B cell (primary cell): ENCODE measurements around the gene HDDC3. TPM values are rescaled to one million over a fixed set of nuclear protein-coding genes. Genes with fewer than 3 reads are reported as not detected.
"Not testable (repeated sequence)": the region's sequence is repeated elsewhere in the genome, so short reads cannot be mapped to it uniquely, and the experiment has no call there.

Experiments
- ATAC-seq: fragments of 200-7000 bp; cut with Tn5 transposase; one replicate; pipeline ENCODE4 v1.10.0; 2021; ENCODE audit warnings: low read depth, mild to moderate bottlenecking, moderate number of reproducible peaks, moderate library complexity
- CTCF ChIA-PET: fragments of 350-600 bp; sonication (Branson Sonifier 250); formaldehyde crosslinking; loops from one replicate; lab custom pipeline; 2021; ENCODE audit warnings: antibody characterized with exemption, inconsistent platforms; lab: Charles Lee
- POLR2A ChIA-PET: fragments of 350-600 bp; sonication (Branson Sonifier 250); formaldehyde crosslinking; loops from one replicate; lab custom pipeline; 2021; ENCODE audit warnings: antibody characterized with exemption; lab: Charles Lee
- DNase-seq: peaks from one replicate; pipeline ENCODE4 v3.0.0; 2013
- H2AFZ ChIP-seq: 2 replicates; pipeline ENCODE4 v1.6.1; 2012; ENCODE audit warnings: mild to moderate bottlenecking, low read depth, low read length; ENCODE audit not compliant: insufficient read depth, poor library complexity, severe bottlenecking
- H3K27ac ChIP-seq, 2 donors: 1 replicate in 1 of 2; 2 replicates in 1 of 2; pipeline ENCODE4 v1.5.1; 2012 to 2013; ENCODE audit warnings: low read length in 2 of 2, mild to moderate bottlenecking in 2 of 2, moderate library complexity in 1 of 2
- H3K27me3 ChIP-seq, 4 experiments: fragments of 200-600 bp in 1 of 4; sonication (generic) in 1 of 4; replicated peaks in 1 of 4; 1 replicate in 2 of 4; 2 replicates in 2 of 4; pipeline versions ENCODE4 v1.6.1 to v1.7.0; 2013 to 2016; ENCODE audit warnings: low read length in 3 of 4, mild to moderate bottlenecking in 2 of 4, mixed read lengths in 1 of 4, moderate library complexity in 1 of 4; ENCODE audit not compliant: insufficient read depth in 4 of 4, control insufficient read depth in 3 of 4; ENCODE audit errors: control extremely low read depth in 1 of 4
- H3K36me3 ChIP-seq, 2 experiments: replicated peaks in 1 of 2; 1 replicate in 1 of 2; 2 replicates in 1 of 2; pipeline versions ENCODE4 v1.6.1 to v1.7.1; 2013; ENCODE audit warnings: low read length in 1 of 2; ENCODE audit not compliant: insufficient read depth in 2 of 2, control insufficient read depth in 1 of 2; ENCODE audit errors: control extremely low read depth in 1 of 2, extremely low read depth in 1 of 2
- H3K4me1 ChIP-seq, 2 donors: fragments of 200-600 bp in 1 of 2; sonication (generic) in 1 of 2; 1 replicate in 1 of 2; 2 replicates in 1 of 2; pipeline versions ENCODE4 v1.5.1 to v1.6.1; 2013 to 2017; ENCODE audit warnings: low read length in 2 of 2; ENCODE audit not compliant: control insufficient read depth in 2 of 2, insufficient read depth in 2 of 2
- H3K4me2 ChIP-seq: replicated peaks from 2 replicates; pipeline ENCODE3; 2012; ENCODE audit warnings: mild to moderate bottlenecking, low read depth, low read length; ENCODE audit not compliant: poor library complexity, severe bottlenecking
- H3K4me3 ChIP-seq, 5 experiments: fragments of 200-600 bp in 1 of 5; sonication (generic) in 1 of 5; 1 replicate in 3 of 5; 2 replicates in 2 of 5; pipeline versions ENCODE4 v1.5.1 to v1.7.0; 2011 to 2016; ENCODE audit warnings: low read length in 4 of 5, mild to moderate bottlenecking in 4 of 5, low read depth in 2 of 5, control low read depth in 1 of 5, moderate library complexity in 1 of 5; ENCODE audit not compliant: insufficient read depth in 1 of 5; ENCODE audit errors: control extremely low read depth in 1 of 5, extremely low read depth in 1 of 5
- H3K79me2 ChIP-seq: fragments of 200-600 bp; sonication (generic); one replicate; pipeline ENCODE4 v1.6.0; 2016; ENCODE audit warnings: low read length; ENCODE audit not compliant: control insufficient read depth, insufficient read depth
- H3K9ac ChIP-seq: fragments of 200-600 bp; sonication (generic); 2 replicates; pipeline ENCODE4 v1.6.1; 2017; ENCODE audit warnings: mild to moderate bottlenecking, low read length, moderate library complexity
- H3K9me3 ChIP-seq, 3 donors: one replicate each; pipeline versions ENCODE4 v1.6.1 to v1.7.1; 2013; ENCODE audit warnings: low read length in 2 of 3; ENCODE audit not compliant: control insufficient read depth in 2 of 3, insufficient read depth in 1 of 3; ENCODE audit errors: control extremely low read depth in 1 of 3
- H4K20me1 ChIP-seq: 2 replicates; pipeline ENCODE4 v1.6.0; 2012; ENCODE audit warnings: mild to moderate bottlenecking, low read length; ENCODE audit not compliant: insufficient read depth, control insufficient read depth, poor library complexity, severe bottlenecking
- H3K27ac Mint-ChIP-seq: one replicate; pipeline ENCODE4 v1.8.0; 2021; ENCODE audit warnings: mixed read lengths
- H3K27me3 Mint-ChIP-seq: one replicate; pipeline ENCODE4 v1.8.0; 2021; ENCODE audit warnings: mixed read lengths
- H3K4me1 Mint-ChIP-seq: one replicate; pipeline ENCODE4 v1.8.0; 2021; ENCODE audit warnings: mixed read lengths
- H3K4me3 Mint-ChIP-seq: one replicate; pipeline ENCODE4 v1.8.0; 2021; ENCODE audit warnings: mixed read lengths
- H3K9me3 Mint-ChIP-seq: one replicate; pipeline ENCODE4 v1.8.0; 2022; ENCODE audit warnings: mixed read lengths; ENCODE audit not compliant: insufficient read depth
- EZH2 ChIP-seq: IDR thresholded peaks from 2 replicates; pipeline ENCODE4 v1.6.1; 2012; ENCODE audit warnings: borderline replicate concordance, low read depth, mild to moderate bottlenecking, moderate library complexity, low read length; ENCODE audit not compliant: insufficient read depth, poor library complexity, severe bottlenecking
- WGBS: methylation state at CpG from one replicate; pipeline ENCODE4 v1.1.5; 2013; ENCODE audit warnings: missing lambda C conversion rate; ENCODE audit not compliant: insufficient coverage; 5-methylcytosine and 5-hydroxymethylcytosine counted together
- intact Hi-C: fragments of 100-400 bp; cut with micrococcal nuclease; formaldehyde crosslinking; loops from one replicate; pipeline ENCODE4 v1.10.0; 2022
- polyA plus RNA-seq: library from polyadenylated mRNA; depleted of rRNA; stranded (reverse); fragments of >200 nt; gene quantifications from 2 replicates; pipeline ENCODE4 v1.2.3, GENCODE V29; 2012
- total RNA-seq, 2 donors: library from RNA; stranded (reverse); fragments of 120-200 nt in 1 of 2; gene quantifications; 1 replicate in 1 of 2; 2 replicates in 1 of 2; pipeline versions ENCODE4 v1.2.3 to v1.2.4, GENCODE V29; 2013 to 2022
- TF ChIP-seq, protein P1 (sequence below): fragments of 200-600 bp; IDR thresholded peaks from one replicate; pipeline ENCODE4 v1.8.0; 2022; ENCODE audit warnings: antibody characterized with exemption, mild to moderate bottlenecking

The HDDC3 gene
- total and polyA plus RNA-seq, 2 donors (not counting 1 experiment from before 2014, with no cell fraction given), result 23.9 to 26.8 TPM

GRCh38 chr15:90910441-90911301 is 21.7 kb downstream of the HDDC3 start:
- H3K79me2 ChIP-seq, result no peaks in the 10 kb centered on the region
- no peaks in the 10 kb centered on the region for H3K27me3 ChIP-seq
- no peak overlapping the region for H3K27ac ChIP-seq
- no peak overlapping the region for H3K4me2 ChIP-seq
- no peak overlapping the region for H3K4me3 ChIP-seq
- TF ChIP-seq, protein P1, sequence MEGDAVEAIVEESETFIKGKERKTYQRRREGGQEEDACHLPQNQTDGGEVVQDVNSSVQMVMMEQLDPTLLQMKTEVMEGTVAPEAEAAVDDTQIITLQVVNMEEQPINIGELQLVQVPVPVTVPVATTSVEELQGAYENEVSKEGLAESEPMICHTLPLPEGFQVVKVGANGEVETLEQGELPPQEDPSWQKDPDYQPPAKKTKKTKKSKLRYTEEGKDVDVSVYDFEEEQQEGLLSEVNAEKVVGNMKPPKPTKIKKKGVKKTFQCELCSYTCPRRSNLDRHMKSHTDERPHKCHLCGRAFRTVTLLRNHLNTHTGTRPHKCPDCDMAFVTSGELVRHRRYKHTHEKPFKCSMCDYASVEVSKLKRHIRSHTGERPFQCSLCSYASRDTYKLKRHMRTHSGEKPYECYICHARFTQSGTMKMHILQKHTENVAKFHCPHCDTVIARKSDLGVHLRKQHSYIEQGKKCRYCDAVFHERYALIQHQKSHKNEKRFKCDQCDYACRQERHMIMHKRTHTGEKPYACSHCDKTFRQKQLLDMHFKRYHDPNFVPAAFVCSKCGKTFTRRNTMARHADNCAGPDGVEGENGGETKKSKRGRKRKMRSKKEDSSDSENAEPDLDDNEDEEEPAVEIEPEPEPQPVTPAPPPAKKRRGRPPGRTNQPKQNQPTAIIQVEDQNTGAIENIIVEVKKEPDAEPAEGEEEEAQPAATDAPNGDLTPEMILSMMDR, result no peak
- TF ChIP-seq EZH2, result no peak
- 98% methylated on average over 14 of the region's 24 CpGs for WGBS
- H4K20me1 ChIP-seq, result peaks cover 8% of the 10 kb centered on the region
- H3K9me3 ChIP-seq, result no peaks in the 10 kb centered on the region
- no peaks in the 10 kb centered on the region for H3K27me3 Mint-ChIP-seq
- ChIA-PET POLR2A (no interaction called here), CTCF (no interaction called here)
- ATAC-seq (no peak), DNase-seq (no peak)
- H2AFZ ChIP-seq, result no peak overlapping the region
- intact Hi-C loops, result no loop called here
- peaks cover 6% of the 10 kb centered on the region for H3K4me1 Mint-ChIP-seq
- no peak overlapping the region for H3K4me3 Mint-ChIP-seq
- H3K9me3 Mint-ChIP-seq, result no peaks in the 10 kb centered on the region
- no peak overlapping the region for H3K9ac ChIP-seq
- peaks cover 0 to 85% of the 10 kb centered on the region in 2 experiments for H3K36me3 ChIP-seq
- no peak overlapping the region for H3K27ac Mint-ChIP-seq
- peaks cover 0 to 8% of the 10 kb centered on the region in 2 donors for H3K4me1 ChIP-seq

DNA sequence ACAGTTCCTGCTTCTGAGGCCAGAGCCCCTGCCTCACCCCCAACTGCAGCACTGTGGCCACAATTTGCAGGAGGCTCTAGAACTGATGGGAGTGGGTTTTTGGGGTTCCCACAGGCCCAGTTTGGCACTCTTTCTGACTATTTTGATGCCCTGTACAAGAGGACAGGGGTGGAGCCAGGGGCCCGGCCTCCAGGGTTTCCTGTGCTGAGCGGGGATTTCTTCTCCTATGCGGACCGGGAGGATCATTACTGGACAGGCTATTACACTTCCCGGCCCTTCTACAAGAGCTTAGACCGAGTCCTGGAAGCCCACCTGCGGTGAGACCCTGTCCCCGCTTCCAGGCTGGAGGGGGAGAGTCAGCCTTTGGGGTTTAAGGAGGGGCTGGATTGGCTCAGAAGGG is 22.4 kb downstream of the HDDC3 start:
- no peak for TF ChIP-seq EZH2
- TF ChIP-seq, protein P1, result no peak
- Histone ChIP-seq H3K4me1 (peaks cover 0 to 1% of the 10 kb centered on the region in 2 donors), H3K36me3 (peaks cover 0 to 85% of the 10 kb centered on the region in 2 experiments), H3K4me2 (no peak overlapping the region), H3K79me2 (no peaks in the 10 kb centered on the region), H3K27me3 (no peaks in the 10 kb centered on the region), H4K20me1 (peaks cover 12% of the 10 kb centered on the region), H3K4me3 (no peak overlapping the region), H3K9me3 (no peaks in the 10 kb centered on the region), H3K27ac (no peak overlapping the region), H3K9ac (no peak overlapping the region), H2AFZ (no peak overlapping the region)
- no peak for ATAC-seq
- Mint-ChIP-seq H3K4me1 (peaks cover 1% of the 10 kb centered on the region), H3K27me3 (no peaks in the 10 kb centered on the region), H3K4me3 (no peak overlapping the region), H3K27ac (no peak overlapping the region), H3K9me3 (no peaks in the 10 kb centered on the region)
- POLR2A ChIA-PET, result no interaction called here
- CTCF ChIA-PET, result no interaction called here
- intact Hi-C loops, result no loop called here
- DNase-seq, result no peak
- 97% methylated on average over 7 of the region's 8 CpGs for WGBS

- peaks cover 13% of the 10 kb centered on the region for H4K20me1 ChIP-seq
- intact Hi-C loops, POLR2A ChIA-PET, H3K9me3 Mint-ChIP-seq, H3K27me3 ChIP-seq, H3K79me2 ChIP-seq, H3K9ac ChIP-seq, H3K27ac ChIP-seq, H3K4me1 ChIP-seq, H3K4me3 Mint-ChIP-seq, DNase-seq, H3K27ac Mint-ChIP-seq, H3K9me3 ChIP-seq, CTCF ChIA-PET, H3K4me2 ChIP-seq, H3K4me1 Mint-ChIP-seq, ATAC-seq, H3K4me3 ChIP-seq, H2AFZ ChIP-seq, H3K27me3 Mint-ChIP-seq: not testable (repeated sequence)
- WGBS, result 94% methylated on average over 6 of the region's 11 CpGs
- peaks cover 0 to 86% of the 10 kb centered on the region in 2 experiments for H3K36me3 ChIP-seq
Measured at GRCh38 chr15:90909449-90909848, 22.9 kb downstream of the HDDC3 start.
